ENCODE results near the gene MAPK4.

DNA sequence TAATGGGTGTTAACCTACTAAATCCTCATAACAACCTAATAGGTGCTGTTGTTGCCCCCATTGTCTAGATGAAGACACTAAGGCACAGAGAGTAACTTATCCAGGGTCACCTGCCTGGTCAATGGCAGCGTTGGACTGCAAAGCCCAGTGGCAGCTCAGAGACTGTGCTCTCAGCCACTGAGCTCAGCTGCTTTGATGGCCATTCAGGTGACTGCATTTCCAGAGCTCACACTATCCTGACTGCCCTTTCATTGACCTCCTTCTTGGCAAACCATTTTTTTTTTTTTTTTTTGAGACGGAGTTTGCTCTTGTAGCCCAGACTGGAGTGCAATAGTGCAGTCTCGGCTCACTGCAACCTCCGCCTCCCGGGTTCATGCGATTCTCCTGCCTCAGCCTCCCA, 115.2 kb downstream of the MAPK4 start:
- TF ChIP-seq, protein P1, sequence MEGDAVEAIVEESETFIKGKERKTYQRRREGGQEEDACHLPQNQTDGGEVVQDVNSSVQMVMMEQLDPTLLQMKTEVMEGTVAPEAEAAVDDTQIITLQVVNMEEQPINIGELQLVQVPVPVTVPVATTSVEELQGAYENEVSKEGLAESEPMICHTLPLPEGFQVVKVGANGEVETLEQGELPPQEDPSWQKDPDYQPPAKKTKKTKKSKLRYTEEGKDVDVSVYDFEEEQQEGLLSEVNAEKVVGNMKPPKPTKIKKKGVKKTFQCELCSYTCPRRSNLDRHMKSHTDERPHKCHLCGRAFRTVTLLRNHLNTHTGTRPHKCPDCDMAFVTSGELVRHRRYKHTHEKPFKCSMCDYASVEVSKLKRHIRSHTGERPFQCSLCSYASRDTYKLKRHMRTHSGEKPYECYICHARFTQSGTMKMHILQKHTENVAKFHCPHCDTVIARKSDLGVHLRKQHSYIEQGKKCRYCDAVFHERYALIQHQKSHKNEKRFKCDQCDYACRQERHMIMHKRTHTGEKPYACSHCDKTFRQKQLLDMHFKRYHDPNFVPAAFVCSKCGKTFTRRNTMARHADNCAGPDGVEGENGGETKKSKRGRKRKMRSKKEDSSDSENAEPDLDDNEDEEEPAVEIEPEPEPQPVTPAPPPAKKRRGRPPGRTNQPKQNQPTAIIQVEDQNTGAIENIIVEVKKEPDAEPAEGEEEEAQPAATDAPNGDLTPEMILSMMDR (IDR thresholded peaks at IDR 0.05), result no peak
- TF ChIP-seq POLR2AphosphoS5 (IDR thresholded peaks at IDR 0.05; ENCODE audit: insufficient read depth in 1 of 2, low read depth in 1 of 2), result no peak
